GM12801 (cell line): ENCODE data around the gene PLA2G1B.

Experiments used
- CTCF ChIP-seq: IDR thresholded peaks from one replicate; pipeline ENCODE4 v1.5.1; 2011; ENCODE audit warnings: control low read depth; ENCODE audit not compliant: insufficient read length; ENCODE audit errors: extremely low read depth

PLA2G1B gene

GRCh38 chr12:120327593-120327992 is at the start of gene PLA2G1B:
PLA2G1B (minus strand) TSS chr12:120327779; CDS start chr12:120327753, 26 bp downstream.
- TF ChIP-seq CTCF: no peak

- TF ChIP-seq CTCF: no peak
Observed at GRCh38 chr12:120376934-120377572, 49.5 kb upstream of the PLA2G1B start.

DNA sequence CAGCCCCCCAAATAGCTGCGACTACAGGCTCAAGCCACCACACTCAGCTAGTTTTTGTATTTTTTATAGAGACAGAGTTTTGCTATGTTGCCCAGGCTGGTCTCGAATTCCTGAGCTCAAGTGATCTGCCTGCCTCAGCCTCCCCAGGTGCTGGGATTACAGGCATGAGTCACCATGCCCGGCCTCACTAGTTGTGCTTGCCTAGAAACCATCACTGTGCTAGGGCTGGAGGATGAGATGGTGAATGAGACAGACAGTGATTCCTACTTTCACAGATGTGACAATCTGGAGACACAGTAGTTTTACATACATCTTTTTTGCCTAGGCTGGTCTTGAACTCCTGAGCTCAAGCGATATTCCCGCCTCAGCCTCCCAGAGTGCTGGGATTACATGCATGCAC is 48.8 kb upstream of the PLA2G1B start:
- no peak for TF ChIP-seq CTCF

GRCh38 chr12:120376009-120376408 is 48.4 kb upstream of the PLA2G1B start:
- TF ChIP-seq CTCF: no peak

DNA sequence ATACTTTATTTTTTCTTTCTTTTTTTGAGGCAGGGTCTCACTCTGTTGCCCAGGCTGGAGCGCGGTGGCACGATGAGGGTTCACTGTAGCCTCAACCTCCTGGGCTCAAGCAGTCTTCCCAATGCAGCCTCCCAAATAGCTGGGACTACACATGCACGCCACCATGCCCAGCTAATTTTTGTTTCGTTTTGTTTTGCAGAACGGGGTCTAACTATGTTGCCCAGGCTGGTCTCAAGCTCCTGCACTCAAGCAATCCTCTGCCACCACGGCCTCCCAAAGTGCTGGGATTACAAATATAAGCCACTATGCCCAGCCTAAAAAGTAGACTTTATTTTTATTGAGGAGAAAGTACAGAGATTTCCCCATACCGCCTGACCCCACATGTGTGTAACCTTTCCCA is 46.1 kb upstream of the PLA2G1B start:
- no peak for TF ChIP-seq CTCF

DNA sequence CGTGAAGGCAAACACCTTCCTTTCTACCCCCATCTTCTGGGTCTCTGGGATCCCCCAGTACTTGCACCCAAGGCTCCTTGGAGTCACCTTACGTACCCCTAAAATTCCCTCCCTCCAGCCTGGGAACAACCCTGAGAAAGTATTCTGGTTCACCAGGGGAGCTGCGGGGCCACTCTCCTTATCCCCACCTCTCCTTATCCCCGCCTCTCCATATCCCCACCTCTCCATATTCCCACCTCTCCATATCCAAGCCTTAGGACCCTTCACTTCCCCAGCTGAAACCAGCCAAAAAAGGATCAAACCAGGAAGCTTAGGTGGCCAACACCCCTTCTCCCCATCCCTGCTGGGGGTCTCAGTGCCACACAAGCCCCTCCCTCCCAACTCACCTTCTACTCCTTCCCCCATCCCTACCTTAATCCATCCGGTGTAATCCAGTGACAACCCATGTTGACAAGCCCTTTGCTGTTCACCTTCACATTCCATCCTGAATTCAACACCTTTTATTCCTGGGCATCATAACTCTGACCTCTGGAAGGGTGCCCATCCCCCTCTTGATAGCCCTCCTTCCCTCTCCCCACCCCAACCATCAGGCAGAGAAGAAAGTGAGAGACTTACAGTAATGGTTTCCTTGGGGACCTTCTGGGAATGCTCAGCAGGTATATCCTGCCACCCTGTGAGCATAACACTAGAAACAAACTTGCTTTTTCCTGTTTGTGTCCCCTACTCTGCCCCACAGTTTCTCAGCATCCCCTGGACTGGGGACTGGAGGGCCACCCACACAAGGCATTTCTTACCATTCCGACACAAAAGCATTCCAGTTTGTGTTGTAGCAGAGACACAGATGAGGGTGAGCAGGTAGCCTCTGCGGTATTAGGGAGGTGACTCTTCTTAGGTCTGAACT is 43.0 kb upstream of the PLA2G1B start:
- no peak for TF ChIP-seq CTCF

- no peak for TF ChIP-seq CTCF
Observed at GRCh38 chr12:120369603-120370342, 42.2 kb upstream of the PLA2G1B start.
